Measurements from ENCODE around the gene ITGB8.
"Not testable (repeated sequence)": the region's sequence is repeated elsewhere in the genome, so short reads cannot be mapped to it uniquely, and the experiment has no call there.

The ITGB8 gene

DNA sequence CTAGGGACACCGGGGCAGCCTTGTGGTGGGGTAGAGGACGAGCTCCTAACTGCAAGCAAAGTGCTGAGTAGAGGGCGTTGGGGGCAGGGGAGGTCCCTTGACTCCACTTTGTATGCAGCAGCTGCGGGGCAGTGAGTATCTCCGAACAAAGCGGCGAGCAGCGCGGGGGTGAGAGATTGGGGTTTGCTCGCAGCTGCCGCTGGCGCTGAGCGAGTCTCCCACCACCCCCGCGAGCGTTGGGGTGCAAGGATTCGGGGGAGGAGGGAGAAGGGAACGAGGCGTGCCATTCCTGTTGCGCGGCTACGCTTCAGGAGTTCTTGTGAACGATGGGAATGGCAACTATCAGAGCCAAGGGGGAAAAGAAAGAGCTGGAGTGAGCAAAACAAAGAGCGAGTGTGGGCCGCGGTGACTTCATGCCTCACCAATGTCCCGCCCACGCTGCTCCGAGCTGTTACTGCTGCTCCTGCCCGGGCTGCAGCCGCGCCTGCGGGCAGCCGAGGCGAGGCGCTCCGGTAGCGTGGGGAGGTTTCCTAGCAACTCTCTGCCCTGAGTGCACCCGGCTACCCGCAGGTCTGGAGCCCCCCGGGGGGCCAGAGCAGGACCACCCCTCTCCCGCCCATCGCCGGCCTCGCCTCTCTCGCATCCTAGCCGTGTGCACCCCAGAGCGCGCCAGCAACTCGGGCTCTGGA lies at the start of gene ITGB8:
TSS of gene ITGB8 (plus strand) at position 662 of the 689 bp plus-strand sequence. CDS start 907 bp downstream, outside the sequence.
- peak; percentile 37 for DNase-seq

DNA sequence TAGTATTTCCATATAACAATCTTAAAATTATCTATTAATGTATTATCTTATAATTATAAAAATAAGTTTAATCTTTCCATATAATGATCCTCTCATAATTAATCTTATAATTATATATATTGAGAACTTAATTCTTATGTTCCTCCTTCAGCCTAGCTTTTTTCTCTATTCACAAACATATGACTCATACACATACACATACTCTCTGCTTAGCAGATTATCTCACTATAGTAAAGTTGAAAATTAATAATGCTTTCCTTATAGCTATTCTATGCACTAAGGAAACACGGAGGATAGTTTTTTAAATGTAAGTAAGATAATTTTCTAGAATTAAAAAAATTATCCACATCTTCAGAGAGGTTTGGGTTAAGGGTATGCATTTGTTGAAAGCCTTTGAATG lies 47.7 kb upstream of the ITGB8 start:
- no peak for DNase-seq

DNA sequence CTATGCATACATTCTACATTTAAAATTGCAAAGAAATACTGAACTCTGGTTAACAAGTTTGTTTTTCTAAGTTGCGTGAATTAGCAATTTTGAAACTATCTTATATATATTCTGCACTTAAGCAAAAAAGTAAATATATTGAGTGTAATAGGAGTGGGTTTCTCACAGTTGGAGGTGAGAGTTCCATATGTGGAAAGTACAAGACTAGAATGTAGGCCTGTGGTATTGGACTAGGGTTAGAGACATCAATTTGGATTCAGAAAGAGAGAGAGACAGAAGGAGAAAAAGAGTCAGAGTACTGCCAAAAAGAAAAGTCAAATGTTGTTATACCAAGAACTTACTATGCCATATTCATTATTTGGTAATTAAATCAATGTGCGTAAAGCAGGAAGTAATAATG lies 47.3 kb upstream of the ITGB8 start:
- no peak for DNase-seq

DNA sequence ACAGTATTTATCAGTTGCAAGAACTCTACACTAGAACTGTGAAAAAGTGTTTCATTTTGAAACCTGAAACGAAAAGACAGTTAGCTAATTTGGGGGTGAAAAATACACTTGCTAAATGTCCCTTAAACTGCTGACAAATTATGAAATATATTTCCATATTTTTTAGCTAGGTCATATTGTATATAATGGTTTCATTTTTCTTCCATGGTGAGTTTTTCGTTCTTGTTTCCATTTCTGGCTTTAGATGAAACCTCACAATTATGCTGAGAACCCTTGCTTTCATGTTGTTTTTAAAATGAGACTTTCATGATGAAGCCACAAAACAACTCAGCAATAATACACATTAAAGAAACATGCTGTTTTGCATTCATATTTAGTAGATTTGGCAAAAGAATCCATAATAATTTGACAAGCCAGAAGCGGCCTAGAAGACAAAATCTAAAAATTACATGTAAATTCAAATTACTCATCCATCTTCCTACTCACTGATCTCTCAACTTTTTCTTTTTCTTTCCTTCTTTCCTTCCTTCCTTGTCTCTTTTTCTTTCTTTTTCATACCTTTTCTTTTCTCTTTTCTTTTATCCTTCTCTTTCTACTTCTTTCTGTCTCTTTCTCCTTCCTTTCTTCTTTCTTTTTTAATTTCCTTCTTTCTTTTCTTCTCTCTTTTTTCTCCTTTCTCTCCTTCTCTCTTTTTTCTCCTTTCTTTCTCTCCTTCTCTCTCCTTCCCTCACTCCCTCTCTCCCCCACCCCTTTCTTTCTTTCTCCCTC lies 46.5 kb upstream of the ITGB8 start:
- no peak for DNase-seq

DNA sequence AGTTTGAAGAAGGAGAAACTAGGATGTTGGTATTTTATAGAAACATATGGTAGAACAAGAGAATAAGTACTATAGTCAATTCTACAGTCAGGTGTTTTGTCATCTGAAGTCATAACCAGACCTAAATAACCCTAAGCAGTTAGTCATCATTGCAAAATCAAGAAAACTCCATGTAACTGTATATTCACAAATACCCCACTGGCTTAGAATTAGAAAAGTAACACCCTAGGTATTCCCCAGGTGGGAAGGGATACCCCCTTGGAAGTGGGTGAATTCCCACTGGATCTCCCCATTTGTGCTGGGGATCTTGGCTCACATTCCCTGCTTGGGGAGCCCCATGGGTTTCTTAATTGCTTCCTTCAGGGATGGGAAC lies 45.9 kb upstream of the ITGB8 start:
- DNase-seq: no peak

DNA sequence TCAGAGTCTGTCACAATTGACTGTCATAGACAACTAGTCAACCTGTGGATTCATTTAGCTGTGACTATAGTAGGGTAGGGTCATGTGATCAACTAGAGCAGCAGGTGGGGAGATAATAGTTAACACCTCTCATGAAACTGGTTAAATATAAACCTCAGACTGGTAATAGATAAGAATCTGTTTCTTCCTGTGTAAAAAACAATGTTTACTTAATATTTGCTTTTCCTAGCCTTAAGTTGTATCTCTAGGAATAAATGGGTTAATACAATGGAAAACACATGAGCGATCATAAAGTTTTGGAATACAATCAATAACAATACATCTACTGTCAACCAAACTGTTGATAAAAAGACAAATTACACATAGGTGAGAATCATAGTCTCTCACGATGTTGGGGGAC lies 43.4 kb upstream of the ITGB8 start:
- DNase-seq: no peak

DNA sequence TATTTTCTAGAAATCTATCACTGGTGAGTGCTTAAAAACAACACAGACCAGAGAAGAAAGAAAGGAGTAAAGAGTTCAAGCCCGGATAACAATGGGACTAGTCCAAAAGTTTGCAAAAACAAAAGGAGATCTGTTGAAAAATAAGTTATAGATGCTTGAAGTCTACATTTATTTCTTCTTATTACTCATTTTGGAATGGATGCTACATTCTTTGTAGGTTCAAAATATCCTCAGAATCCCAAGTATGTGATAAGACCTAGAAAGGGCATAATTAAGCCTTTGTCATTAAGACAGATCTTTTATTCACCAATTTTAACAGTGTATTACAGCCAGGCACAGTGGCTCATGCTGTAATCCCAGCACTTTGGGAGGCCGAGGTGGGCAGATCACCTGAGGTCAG lies 42.7 kb upstream of the ITGB8 start:
- DNase-seq: no peak

DNA sequence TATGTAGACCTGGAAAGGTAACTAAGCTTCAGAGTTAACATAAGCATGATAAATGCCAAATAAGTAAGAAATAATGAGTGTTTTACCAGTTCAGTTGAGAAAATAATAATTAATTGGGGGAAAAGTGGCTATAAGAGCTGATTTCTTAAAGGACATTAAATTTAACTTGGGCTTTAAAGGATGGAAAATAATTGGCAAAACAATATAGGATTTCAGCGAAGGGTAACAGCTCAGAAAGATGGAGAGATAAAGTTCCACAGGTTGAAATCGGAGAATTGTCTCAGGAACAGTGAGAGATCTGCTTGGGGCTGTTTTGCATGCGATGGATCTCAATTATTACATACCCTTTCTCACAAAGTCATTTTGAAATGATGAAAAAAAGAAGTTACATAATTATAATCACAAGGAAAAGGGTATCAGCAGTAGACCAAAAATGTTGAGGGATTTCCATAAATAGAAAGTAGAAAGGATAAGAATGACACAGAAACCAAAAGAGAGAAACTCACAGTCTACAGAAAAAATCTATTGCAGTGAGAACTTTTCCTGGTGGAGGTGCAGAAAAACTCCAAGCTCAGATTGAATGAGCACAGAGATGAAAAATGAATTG lies 40.1 kb upstream of the ITGB8 start:
- DNase-seq: no peak

DNA sequence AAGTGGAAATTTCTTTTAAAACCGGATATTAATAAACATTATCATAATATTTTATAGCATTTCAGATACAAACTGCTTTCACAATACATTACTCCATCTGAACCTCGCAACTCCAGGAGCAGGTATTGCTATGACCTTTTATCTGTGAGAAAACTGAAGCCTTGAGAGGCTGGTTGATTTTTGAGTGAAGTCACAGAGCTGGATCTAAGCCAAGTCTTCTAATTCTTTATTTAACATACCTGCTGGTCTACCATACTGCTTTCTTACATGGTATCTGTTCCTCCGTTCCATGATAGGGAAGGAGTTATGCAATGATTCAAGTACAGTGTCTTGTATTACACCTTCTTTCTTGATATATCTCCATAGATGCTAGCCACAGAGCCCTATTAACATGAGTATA lies 37.4 kb upstream of the ITGB8 start:
- no peak for DNase-seq

DNA sequence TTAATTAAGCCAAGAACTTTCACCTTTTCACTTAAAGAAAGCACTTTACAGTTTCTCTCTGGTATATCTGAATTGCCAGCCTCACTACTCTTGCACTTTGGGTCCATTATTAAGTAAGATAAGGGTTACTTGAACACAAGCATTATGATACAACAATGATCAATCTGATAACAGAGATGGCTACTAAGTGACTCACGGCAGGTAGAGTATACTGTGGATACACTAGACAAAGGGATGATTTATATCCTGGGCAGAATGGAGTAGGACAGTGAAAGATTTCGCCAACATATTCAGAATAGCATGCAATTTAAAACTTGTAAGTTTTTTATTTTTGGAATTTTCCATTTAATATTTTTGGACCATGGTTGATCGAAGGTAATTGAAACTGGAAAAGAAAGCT lies 34.3 kb upstream of the ITGB8 start:
- DNase-seq: no peak

DNA sequence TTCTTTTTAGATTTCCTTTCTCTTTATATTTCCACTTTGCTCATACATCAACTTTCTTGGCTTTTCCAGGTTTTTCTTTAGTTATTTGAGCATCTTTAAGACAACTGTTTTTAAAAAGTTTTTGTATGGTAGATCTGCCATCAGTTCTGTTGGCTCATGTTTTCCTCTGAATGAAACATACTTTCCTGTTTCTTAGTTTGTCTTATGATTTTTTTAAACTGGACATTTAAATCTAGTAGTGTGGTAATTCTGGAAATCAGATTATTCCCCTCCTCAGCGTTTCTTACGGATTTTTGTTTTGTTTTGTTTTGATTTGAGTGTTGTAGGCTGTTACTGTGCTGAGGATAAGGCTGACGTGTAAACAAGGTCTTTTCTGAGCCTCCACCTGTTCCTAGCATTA lies 33.8 kb upstream of the ITGB8 start:
- DNase-seq: no peak

DNA sequence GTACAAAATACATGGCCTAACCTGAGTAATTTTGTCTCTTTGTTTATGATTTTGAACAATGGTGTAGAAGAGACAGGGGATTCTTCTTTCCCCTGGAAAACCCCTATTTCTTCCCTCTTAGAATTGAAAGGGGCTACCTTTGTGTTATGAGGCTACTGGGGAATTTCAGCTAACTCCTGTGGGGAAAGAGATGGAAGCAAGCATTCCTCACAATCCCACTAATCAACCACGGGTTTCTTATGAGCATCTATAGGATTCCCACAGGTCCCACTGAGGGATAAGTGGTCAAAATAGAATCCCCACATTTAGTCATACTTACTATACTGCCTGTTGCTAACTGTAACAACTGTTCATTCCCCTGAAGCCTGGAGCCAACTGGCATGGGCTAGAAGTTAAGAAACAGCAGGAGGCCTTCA lies 32.2 kb upstream of the ITGB8 start:
- DNase-seq: no peak

DNA sequence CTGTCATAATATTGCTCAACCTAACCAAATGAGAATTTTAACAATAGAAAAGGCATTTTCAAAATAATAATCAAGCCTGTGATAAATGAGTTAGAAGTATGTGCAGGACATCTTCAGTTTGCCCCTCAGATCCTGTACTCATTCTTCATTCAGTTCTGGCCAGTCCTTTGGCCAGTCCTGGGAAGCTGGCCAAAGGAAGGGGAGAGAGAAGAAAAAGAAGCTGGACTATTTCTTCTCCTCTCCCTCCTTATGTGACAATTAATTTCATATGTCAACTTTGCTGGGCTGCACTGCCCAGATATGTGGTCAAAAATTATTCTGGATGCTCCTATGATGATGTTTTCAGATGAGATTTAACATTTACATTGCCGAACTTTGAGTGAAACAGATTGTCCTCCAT lies 31.6 kb upstream of the ITGB8 start:
- DNase-seq: no peak

DNA sequence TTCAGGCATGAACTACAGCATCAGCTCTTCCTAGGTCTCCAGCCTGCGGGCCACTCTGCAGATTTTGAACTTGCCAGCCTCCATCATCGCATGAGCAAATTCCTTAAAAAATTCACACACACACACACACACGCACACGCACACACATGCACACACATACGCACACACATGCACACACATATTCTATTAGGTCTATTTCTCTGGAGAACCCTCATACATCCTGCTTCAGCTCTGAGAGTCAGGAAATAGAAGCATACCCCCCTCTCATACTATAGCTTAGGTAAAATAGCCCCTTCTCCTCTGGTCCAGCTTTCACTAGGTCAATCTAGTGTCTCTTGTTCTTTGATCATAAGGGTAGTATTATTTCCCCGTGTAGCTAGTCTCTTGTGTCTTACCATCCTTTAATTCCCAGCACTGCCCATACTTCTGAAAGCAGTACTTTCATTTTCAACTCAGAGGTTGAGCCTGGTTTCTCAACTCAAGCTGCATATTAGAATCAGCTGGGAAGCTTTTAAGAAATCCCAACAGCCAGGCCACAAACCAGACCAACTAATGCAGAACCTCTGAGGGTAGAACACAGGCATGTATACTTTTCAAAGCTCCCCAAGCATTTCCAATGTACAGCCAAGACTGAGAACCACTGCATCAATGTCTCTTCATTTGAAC lies 30.9 kb upstream of the ITGB8 start:
- no peak for DNase-seq

DNA sequence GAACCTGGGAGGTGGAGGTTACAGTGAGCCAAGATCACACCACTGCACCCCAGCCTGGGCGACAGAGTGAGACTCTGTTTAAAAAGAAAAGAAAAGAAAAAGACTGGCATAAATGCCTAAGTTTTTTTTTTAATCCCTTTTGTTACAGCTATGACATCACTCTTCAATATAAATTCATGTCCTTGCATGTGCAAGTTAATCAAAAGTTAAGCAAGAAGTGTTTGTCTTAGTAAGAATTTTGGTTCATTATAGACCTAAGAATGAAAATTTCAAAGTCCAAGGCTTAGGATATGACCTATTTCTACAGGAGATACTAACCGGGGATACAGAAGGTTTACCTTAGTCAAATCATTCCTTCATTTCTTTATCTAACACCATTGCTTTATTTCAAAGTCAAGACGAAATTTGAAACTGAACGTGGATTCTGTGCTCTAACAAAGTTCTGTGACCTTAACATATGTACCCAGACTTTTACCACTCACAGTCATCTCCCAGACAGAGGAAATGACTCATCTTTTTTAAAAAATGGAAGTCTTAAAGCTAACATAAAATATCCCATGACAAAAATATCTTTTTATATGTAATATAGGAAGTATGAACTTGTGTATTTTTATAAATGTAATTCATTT lies 29.3 kb upstream of the ITGB8 start:
- peak; percentile 10 for DNase-seq

DNA sequence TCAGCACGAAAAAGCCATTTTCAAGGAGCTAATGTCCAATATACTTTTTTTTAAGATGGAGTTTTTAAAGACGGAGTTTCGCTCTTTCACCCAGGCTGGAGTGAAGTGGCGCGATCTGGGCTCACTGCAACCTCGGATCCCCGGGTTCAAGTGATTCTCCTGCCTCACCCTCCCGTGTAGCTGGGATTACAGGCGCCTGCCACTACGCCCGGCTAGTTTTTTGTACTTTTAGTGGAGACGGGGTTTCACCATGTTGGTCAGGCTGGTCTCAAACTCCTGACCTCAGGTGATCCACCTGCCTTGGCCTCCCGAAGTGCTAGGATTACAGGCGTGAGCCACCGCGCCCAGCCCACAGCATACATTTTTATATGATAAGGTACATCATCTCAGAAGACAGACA lies 28.4 kb upstream of the ITGB8 start:
- not testable (repeated sequence) for DNase-seq

DNA sequence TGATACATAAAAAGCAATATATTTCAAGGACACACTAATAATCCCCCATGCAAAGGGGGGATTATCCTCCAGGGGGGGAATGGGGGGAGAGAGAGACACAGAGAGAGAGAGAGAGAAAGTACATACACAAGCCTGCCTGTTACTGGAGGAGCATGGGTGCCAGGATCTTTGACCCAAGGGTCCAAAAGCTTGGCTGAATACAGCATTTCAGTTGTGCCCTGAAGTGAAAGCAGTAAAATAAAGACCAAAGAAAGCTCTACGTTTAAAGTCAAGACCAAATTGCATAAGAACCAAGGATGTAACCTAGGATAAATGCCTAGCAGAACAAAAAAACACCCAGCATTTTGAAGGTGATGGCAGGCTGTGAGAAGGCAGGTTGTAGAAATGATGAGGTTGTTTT lies 27.8 kb upstream of the ITGB8 start:
- DNase-seq: no peak

DNA sequence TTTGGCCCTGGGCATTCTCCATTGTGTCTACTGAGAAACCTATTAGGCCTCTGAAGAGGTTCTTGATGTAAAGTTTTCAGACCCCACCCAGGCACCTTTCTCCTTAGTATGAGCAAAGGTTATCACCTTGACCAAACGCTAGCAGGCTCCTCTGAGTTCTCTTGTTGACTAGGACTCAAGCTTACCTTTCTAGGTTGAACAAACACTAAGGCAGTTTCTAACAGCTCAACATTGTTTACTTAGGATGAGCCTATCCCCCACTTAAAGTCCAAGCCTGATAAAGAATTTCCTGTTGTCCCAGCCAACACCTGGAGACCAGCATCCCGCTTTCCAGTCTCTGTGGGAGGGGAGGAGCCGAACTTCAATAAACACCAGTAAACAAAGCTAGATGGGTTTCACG lies 26.3 kb upstream of the ITGB8 start:
- no peak for DNase-seq

DNA sequence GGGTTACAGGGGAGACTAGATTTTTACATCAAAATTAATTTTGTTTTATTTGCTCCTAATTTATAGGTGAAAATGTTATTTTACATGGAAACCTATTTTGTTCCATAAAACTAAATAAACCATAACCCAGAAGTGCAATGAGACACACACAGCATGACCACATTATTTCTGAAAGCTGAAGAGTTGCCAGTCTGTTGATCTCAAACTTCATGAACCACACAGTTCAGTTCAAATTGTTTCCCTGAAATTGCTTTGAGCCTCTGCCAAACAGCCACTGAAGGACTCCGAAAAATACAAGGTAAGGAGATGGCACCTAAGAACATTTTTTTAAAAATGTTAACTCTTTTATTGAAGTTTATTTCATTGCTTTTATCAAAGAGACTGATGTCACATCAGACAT lies 25.0 kb upstream of the ITGB8 start:
- no peak for DNase-seq

DNA sequence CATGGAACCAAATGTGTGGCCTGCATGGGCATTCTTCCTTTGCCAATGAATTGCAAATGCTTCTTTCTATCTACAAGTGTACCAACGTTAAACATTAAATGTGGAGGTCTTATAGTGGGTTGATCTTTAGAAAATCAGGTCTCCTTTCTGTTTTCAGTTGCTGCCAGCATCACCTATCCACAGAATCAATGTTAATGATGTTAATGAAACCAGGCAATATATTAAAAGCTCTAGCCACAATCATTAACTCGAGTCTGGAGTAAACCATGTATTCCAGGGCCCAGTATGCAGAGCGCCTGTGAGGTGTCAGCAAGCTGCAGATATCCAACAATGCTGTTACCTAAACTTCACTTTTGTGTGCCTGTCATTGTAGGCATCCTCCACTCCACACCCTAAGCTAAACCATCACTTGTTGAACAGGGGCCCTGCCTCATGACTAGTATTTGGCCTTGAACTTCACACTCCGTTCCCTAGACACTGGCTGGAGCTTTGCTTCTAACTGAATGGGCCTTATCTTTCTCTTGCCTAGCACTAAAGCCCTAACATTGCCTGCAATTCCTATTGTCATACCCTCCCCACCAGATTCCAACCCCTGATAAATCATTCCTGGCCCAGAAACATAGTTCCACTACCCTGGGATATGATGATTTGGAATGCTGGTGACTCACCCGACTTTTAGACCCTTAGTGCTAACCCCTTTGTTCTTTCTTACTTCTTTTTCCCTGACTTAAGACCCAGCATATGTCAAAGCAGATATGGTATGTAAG lies 24.3 kb upstream of the ITGB8 start:
- DNase-seq: no peak

DNA sequence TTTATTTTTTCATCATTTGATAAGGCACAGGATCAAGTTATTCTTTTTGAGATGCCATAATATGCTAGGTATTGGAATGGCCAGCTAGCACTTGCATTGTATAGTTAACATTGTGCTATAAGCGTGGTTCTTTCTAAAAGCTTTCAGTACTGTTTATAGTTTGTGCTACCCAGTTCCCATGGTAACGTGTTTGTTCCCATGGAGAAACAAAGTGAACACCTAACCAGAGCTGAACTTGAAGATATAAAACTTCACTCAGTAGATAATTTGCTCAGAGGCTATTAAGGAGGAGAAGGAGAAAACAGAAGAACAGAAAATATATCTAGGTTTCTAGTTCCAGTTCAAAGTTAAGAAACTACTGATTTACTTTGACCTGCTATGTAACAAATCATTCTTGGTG lies 23.6 kb upstream of the ITGB8 start:
- DNase-seq: no peak

DNA sequence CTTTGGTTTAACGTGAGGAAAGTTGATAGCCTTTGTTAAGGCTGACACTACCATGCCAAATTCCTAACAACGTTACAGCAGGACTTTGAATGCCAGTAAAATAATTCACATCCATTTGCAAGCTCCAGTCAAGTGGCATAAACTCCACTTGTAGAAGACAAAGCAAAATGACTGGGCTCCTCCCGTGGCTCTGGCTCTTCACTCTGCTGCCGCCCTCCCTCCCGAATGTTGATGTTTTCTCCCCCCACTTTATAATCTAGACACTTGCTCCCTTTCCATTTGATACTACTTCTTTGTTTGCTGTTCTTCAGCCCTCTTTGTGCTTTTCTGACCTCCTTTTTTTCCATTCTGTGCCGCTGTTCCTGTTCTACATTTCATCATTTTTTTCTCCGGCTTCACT lies 22.8 kb upstream of the ITGB8 start:
- DNase-seq: no peak

DNA sequence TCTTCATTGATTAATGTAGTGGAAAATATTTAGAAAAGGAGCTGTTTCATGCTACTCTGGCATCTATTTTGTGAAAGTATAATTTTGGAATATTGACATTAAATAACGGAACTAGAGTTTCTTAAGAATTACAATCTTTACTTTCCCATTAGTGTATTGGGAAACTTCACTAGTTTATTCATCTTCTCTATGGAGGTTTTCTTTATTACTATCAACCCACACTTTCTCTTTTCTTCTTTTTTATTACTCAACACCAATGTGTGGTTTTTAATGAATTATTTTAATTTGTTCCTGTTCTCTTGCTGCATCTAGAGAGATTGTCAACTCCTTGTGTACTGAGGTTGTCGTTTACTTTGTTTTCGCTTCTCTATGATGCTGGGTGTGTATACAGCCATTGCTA lies 20.4 kb upstream of the ITGB8 start:
- DNase-seq: no peak

Data from hematopoietic multipotent progenitor cell treated with erythropoietin and hydrocortisone succinate and interleukin-3 and kit ligand, for 8 days (in vitro differentiated cells).